ENCODE data around the gene DYNC1LI2. TPM values are rescaled to one million over a fixed set of nuclear protein-coding genes. Genes with fewer than 3 reads are reported as not detected.
"Not testable (repeated sequence)": the region's sequence is repeated elsewhere in the genome, so short reads cannot be mapped to it uniquely, and the experiment has no call there.

The DYNC1LI2 gene
- polyA plus RNA-seq, 12 donors = 71.3 to 129 (median 97.6) TPM; not detected in 1

DNA sequence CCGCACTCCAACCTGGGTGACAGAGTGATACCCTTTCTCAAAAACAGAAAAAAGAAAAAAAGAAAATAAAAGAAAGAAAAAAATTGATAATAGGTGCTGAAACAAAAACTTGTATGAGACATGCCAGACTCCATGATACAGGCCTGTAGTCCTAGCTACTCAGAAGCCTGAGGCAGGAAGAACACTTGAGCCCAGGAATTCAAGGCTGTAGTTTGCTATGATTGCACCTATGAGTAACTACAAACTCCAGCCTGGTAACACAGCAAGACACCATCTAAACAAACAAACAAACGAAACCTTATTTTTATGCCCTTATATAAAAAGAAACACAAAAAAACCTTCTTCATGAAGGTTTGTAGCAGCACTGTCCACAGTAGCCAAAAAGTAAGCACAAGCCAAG is 49.9 kb downstream of the DYNC1LI2 start:
- DNase-seq = no peak

DNA sequence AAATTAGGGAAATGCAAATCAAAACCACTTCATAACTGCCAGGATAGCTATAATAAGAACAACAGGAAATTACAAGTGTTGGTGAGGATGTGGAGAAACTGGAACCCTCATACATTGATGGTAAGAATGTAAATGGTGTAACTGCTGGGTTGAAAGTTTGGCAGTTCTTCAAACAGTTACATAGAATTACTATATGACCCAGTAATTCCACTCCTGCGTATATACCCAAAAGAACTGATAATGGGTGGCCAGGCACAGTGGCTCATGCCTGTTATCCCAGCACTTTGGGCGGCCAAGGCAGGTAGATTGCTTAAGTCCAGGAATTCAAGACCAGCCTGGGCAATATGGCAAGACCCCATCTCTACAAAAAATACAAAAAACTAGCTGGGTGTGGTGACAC is 50.4 kb downstream of the DYNC1LI2 start:
- no peak for DNase-seq

DNA sequence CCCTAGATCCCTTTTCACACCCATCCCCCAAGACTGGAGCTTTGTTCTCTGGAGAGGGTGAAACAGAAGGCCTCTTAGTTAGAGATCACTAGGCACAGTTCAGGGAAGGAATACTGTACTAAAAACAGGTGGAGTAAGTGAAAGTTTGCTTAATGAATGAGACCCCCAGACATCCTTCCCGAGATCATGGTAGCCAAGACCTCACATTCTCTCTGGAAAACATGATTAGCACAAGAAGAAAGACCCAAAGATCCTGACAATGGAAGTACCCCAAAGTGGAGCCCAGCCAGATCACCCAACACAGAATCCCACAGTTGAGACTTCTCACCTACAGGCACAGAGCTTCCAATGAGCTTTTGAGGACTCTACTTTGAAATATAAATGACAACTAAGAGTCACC is 51.5 kb downstream of the DYNC1LI2 start:
- no peak for DNase-seq

DNA sequence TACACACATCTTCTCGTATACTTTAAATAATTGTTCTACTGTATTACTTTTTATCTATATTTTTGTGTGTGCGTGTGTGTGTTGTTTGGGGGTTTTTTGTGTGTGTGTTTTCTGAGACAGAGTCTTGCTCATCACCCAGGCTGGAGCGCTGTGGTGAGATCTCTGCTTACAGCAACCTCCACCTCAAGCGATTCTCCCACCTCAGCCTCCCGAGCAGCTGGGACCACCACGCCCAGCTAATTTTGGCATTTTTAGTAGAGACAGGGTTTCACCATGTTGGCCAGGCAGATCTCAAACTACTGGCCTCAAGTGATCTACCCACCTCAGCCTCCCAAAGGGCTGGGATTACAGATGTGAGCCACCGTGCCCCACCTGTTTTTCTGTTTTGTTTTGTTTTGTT is 53.4 kb downstream of the DYNC1LI2 start:
- DNase-seq = no peak

DNA sequence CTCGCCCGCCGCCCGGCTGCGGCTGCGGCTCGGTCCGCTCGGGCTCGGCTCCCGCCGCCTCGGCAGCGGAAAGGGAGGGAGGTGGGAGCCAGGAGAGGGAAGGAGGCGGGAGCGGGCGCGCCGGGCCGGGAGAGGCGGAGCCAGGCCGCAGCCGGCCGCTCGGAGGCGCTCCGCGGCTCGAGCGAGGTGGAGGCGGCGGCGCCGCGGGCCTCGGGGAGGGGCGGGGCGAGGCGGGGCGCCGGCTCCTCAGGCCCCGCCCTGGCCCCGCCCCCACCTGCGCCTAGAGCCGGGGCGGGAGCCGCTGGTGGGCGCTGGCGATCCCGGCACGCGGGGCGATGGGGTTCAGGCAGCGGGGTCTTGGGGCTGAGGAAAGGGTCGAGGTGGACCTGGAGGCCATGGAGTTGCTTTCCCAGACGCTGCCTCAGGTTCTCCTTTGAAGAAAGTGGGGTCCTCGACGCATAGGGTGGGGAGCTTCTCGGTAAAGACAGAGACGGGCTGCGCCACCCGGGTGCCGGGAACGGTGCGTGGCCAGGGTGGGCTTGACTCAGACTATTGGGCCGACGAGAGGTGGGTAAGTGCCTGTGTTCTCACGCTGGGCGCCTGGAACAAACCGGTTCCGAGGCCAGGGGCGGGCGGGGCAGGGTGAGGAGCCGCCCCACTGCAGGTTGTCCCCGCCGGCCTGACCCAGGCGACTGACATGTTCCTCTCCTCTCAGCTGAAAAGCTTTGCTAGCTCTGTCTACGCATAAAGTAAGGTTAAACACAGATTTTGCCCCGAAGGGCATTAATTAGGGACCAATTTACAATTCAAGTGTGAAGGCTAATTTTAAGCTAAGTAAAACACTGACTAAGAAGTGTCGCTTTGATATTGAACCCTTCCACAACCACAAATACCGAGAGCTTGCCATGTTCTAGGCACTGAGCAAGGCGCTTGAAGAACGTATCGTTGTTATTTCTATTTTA is 54.5 kb downstream of the DYNC1LI2 start, which contains the start of gene CMTM4:
Gene CMTM4 (minus strand): TSS at position 75 of the 962 bp plus-strand sequence. CDS start 218 bp downstream, outside the sequence.
- DNase-seq = peak; percentile 81

DNA sequence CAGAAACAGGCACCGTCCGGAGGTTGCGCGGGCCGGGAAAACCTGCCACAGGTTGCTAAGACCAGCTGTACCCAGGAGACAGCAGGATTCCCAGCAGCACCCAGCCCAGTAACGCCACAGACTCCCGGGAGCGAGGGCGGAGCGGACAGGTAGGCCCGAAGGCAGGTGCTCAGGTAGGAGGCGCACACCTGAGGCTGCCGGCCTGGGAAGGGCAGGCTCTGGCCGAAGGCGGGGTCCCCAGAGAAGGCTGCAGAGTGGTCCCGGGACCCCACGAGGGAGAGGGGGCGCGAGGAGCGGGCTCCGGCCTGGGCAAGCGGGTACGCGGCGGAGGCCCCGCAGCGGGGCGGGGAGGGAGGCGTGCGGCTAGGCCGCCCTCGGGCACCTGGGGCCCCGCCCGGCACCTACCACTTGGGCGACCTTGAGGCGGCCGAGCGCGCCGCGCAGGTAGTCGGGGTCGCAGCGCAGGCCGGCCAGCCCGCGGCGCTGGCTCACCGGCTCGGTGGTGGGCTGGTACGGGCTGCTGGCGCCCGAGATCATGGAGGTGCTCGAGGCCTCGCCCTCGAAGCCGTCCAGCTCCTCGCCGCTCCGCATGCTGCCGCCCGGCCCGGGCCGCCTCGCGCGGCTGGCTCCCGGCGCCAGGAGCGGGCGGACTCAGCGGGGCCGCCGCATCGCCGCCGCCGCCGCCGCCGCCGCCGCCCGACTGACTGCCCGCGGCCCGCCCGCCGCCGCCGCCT is 55.3 kb downstream of the DYNC1LI2 start:
- DNase-seq = no peak

DNA sequence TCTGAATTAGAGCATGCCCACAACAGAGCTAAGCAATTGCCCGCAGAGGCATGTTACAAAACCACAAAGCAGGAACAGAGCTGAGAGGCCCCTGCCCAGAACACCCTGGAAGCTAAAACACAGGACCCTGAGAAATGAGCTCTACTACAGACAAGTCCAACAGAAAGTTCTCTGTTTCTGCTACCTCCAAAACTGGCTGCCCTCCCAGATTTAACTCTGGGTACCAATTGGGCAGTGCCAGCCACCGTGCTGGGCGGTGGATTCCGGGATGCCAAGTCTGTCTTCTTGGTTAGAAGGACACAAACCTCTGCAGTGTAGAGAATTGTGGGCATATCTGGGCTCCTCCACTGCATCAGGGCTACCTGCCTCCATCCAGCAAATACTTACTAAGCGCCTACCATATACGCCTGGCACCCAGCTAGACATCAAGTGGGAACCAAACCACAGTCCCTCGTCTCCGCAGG is 55.9 kb downstream of the DYNC1LI2 start:
- no peak for DNase-seq

DNA sequence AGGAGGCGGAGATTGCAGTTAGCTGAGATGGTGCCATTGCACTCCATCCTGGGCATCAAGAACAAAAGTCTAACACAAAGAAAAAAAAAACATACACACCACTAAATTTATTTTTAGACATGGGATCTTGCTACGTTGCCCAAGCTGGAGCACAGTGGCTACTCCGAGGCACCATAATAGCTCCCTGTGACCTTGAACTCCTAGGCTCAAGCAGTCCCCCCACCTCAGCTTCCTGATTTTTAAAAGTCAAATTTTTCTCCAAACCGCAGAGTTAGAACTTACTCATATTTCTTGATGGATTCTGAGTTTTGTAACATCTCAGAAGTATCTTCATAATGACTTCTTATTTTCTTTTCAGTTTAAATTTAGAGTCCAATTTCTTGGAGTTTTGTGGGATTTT is 58.3 kb downstream of the DYNC1LI2 start:
- DNase-seq = no peak

DNA sequence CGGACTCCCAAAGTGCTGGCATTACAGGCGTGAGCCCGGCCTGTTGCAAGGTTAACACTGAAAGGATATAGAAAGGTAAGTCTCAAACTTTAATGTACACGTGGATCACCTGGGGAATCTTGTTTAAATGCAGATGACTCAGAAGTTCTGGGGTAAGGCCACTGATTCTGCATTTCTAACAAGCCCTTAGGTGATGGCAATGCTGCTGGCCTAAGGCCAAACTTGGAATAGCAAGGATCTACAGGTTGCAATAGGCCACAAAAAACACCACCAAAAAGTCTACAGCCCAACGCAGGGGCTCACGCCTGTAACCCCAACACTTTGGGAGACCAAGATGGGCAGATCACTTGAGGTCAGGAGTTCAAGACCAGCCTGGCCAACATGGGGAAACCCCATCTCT is 59.1 kb downstream of the DYNC1LI2 start:
- no peak for DNase-seq

DNA sequence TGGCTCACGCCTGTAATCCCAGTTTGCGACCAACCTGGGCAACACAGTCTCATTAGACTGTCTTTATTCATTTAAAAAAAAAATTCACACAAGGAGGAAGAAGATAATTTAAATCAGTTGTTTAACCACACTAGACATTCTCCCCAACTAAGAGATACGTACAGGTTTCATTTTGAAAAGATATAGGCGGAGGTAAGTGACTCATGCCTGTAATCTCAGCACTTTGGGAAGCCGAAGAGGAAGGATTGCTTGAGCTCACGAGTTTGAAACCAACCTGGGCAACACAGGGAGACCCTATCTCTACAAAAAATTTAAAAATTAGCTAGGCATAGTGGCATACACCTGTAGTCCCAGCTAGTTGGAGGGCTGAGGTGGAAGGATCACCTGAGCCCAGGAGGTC is 60.2 kb downstream of the DYNC1LI2 start:
- no peak for DNase-seq

DNA sequence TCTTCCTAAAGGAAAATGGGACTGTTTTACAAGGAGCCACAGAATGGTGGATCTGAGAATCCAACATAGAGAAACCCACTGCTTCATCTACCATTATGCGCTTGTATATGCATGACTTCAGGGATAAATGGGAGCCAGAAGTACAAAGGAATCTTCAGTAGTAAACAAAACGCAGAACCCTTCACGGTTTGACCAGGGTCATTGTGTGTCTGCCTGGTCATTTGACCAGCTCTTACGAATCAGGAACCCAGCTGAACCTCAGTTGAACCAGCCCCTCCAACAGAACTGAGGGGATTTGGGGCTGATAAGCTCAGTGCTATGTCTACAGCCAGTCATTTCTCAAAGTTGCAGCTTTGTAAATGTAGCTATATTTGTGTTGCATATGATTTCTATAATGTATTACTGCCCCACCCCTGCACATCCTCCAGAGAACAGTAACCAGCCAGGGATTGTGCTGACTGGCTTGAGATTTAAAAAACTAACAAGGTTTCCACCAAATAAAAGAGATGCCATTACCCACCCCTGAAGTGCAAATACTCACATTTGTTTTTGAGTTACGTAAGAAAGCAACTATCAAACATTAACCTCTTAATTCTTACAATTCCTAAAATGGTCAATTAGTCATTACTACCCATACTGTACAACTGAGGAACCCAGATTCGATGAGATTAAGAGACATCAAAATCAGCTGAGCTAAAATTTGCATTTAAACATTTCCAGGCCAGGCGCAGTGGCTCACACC is 61.1 kb downstream of the DYNC1LI2 start:
- DNase-seq = no peak

DNA sequence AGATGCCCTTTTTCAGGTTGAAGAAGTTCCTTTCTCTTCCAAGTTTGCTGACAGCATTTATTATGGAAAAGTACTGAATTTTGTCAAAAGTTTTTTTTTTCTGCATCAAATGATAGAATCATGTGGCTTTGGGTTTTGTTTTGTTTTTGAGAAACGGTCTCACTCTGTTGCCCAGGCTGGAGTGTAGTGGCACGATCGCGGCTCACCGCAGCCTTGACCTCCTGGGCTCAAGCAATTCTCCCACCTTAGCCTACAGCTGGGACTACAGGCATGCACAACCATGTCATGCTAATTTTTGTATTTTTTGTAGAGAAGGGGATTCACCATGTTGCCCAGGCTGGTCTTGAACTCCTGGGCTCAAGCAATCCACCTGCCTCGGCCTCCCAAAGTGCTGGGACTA is 62.1 kb downstream of the DYNC1LI2 start:
- DNase-seq = no peak

DNA sequence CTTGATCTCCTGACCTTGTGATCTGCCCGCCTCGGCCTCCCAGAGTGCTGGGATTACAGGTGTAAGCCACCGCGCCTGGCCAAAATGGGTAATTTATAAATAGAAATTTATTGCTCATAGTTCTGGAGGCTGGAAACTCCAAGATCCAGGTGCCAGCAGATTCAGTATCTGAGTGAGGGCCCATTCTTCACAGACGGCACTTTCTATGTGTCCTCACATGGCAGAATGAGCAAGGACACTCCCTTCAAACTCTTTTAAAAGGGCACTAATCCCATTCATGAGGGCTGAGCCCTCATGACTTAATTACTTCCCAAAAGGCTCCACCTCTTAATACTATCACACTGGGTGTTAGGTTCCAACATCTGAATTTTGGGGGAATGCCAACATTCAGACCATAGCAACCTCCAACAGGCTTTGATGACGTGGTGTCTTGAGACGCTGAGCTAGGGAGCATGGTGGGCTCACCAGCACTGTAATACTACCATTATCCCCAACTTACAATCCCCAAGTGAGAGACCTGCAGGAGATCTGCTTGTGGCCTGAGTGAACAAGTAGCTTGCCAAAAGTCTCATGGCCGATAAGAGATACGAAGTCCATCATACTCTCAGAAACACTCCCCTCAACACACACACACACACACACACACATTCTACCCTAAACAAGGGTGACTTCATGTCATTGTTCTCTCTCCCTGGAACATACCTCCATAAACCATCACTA is 63.3 kb downstream of the DYNC1LI2 start:
- DNase-seq = no peak

DNA sequence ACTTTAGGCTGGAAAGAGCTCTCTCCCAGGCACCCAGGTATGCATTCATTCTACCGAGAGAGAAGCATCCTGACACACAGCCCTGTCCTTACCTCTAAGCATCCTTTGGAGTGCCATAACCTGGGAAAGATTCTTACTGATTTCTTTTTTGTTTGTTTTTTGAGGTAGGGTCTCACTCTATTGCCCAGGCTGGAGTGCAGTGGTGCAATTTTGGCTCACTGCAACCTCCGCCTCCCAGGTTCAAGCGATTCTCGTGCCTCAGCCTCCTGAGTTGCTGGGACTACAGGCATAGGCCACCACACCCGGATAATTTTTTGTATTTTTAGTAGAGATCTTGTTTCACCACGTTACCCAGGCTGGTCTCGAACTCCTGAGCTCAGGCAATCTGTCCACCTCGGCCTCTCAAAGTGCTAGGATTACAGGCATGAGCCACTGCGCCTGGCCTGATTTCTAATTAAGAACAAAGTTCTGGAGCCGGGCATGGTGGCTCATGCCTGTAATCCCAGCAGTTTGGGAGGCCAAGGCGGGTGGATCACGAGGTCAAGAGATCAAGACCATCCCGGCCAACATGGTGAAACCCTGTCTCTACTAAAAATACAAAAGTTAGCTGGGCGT is 65.8 kb downstream of the DYNC1LI2 start:
- not testable (repeated sequence) for DNase-seq

DNA sequence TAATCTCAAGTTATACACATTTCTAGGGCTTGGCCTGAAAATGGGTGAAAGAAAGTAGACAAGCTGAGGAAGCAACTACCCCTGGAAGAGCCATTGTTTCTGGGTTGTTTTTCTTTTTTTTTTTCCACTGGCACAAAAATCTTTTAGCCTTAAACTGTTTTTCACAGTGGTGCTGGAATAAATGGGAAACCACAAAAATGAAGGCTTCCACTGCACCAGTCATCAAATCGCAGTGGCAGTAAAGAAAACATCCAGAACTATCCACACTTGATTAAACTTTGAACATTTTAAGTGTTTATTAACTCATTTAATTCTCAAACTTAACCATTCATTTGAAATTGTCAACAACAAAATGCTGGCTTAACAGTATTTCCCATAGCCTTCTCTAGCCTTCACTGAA is 69.1 kb downstream of the DYNC1LI2 start:
- DNase-seq = no peak

DNA sequence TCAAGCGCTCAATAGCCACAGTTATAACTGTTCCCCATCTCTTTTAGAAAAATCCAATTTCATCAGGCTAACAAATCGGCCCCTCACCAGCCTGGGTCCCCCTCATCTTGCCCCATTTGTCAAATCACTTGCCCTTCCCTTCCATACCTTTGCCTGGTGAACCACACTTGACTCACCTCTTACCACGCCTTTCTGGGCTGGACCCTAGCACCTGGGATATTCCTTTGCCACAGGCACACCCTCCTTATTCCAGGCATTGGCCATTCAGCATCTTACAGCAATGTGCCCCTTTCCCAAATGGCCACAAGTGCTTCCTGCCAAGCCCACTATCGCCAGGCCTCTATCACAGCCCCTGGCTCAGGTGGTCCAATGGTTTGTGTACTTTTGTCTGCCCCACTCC is 69.7 kb downstream of the DYNC1LI2 start:
- DNase-seq = no peak

DNA sequence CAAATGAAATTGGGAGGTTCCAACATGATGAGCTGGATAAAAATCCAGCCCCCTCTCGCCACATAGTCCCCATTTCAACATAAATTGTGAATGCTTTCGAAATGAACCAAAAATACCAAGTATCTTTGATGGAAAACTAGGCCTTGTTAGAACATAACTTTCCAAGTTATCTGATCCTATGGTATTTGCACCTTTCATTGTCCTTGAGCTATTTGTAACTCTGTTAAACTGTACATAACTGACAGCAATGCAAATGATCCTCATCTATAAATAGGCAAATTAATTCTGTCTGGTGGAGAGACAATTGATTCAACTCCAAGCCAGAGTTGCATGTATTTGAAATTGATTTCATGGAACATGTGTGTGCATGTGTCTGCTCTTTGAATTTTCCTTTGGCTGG is 73.1 kb downstream of the DYNC1LI2 start:
- no peak for DNase-seq

DNA sequence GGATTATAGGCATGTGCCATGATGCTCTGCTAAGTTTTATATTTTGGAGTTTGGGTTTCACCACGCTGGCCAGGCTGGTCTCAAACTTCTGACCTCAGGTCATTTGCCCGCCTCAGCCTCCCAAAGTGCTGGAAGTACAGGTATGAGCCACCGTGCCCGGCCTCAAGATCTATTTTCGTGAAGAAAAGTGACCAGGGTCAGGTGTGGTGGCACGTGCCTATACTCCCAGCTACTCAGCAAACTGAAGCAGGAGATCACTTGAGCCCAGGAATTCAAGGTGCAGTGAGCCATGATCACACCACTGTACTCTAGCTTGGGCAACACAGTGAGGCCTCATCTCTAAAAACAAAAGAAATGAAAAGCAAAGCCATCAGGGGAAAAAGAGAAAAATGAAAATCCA is 73.6 kb downstream of the DYNC1LI2 start:
- DNase-seq = no peak

DNA sequence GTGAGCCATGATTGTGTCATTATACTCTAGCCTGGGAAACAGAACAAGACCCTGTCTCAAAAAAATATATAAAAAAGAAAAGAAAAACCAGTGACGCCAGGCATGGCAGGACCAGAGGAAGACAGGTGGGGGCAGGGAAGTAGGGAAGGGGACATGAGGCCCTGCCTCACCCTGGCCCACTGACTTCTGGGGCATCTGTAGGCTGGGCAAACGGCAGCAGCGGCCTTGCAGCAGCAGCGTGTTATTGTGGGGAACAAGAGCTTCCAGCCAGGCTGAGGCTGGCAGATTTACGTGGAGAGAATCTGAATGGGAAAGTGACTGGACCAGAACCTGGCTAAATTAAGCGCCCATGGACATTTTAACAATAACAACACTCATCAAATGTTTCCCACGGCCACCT is 74.2 kb downstream of the DYNC1LI2 start:
- no peak for DNase-seq

DNA sequence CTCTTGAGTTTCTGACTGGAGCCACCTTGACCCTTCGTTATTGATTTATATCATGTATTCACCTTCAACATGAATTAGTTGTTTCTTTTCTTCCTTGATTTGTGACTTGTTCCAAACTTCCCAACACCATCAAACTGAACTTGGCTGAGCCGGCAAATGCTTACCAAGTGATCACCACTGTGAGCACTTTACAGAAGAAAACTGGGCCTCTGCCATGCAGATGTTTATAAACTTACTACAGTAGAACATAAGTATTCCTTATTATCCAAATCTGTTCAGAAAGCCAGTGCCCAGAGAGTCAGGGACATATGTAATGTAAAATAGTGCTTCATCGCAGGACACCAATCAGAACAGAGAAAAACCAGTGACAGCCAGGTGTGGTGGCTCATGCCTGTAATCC is 74.8 kb downstream of the DYNC1LI2 start:
- no peak for DNase-seq

DNA sequence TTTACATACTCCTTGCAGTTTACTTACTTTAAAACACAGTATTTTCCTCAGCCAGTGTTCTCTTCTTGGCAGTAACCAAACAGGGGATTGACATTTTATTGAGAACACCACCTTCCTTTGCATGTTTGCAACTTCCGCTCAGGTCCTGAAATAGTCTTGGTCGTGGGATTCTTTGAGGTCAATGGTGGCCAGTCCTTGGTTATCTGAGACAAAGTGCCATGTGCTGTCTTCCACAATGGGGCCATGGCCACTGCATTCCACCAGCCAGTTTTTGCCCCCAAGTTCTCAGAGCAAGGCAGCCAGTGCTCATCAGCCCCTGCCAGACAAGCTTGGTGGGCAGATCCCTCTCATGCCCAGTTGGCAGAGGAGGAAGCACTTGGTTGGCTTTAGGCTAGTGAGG is 77.7 kb downstream of the DYNC1LI2 start:
- no peak for DNase-seq

Measured in muscle of arm (tissue), 12 donors.